Psoas muscle (tissue), 8 donors: ENCODE results near the gene RNU1-3. TPM values are rescaled to one million over a fixed set of nuclear protein-coding genes. Genes with fewer than 3 reads are reported as not detected.
"Not testable (repeated sequence)": the region's sequence is repeated elsewhere in the genome, so short reads cannot be mapped to it uniquely, and the experiment has no call there.

ENCODE experiments used
- ATAC-seq, 4 donors: fragments of 200-7000 bp; cut with Tn5 transposase; one replicate each; pipeline ENCODE4 v1.9.1; 2020; ENCODE audit warnings: moderate library complexity in 3 of 4, mild to moderate bottlenecking in 2 of 4
- DNase-seq, 2 donors: peaks; one replicate each; pipeline ENCODE4 v3.0.0-alpha.2; 2020
- H3K27ac ChIP-seq: fragments of 200-600 bp; one replicate; pipeline ENCODE4 v1.8.0; 2022
- H3K27me3 ChIP-seq, 3 donors: fragments of 200-600 bp in 1 of 3; one replicate each; pipeline versions ENCODE4 v1.6.1 to v1.8.0; 2013 to 2022; ENCODE audit warnings: low read length in 2 of 3, mild to moderate bottlenecking in 2 of 3, moderate library complexity in 1 of 3; ENCODE audit not compliant: insufficient read depth in 3 of 3
- H3K36me3 ChIP-seq, 2 donors: fragments of 200-600 bp in 1 of 2; one replicate each; pipeline versions ENCODE4 v1.6.1 to v1.8.0; 2013 to 2022; ENCODE audit warnings: low read depth in 1 of 2, mild to moderate bottlenecking in 1 of 2, moderate library complexity in 1 of 2; ENCODE audit not compliant: insufficient read depth in 1 of 2
- H3K4me1 ChIP-seq: fragments of 200-600 bp; one replicate; pipeline ENCODE4 v1.8.0; 2022
- H3K4me3 ChIP-seq: fragments of 200-600 bp; one replicate; pipeline ENCODE4 v1.8.0; 2022; ENCODE audit warnings: mild to moderate bottlenecking
- H3K9me3 ChIP-seq: fragments of 200-600 bp; one replicate; pipeline ENCODE4 v1.8.0; 2022
- WGBS, 3 donors: extraction: QIAGEN DNeasy Blood & Tissue Kit; methylation state at CpG; one replicate each; pipeline versions ENCODE4 v1.1.6 to v1.1.7; 2013; 5-methylcytosine and 5-hydroxymethylcytosine counted together
- intact Hi-C, 2 donors: fragments of 100-400 bp; cut with DNase I; formaldehyde crosslinking; loops; one replicate each; pipeline versions ENCODE4 v1.11.0 to v1.14.2; 2022
- polyA plus RNA-seq, 3 donors: library from polyadenylated mRNA; stranded (reverse); fragments of 200-250 nt; gene quantifications; one replicate each; pipeline ENCODE4 v1.2.3, GENCODE V29; 2013
- total RNA-seq, 4 donors: library from RNA; stranded (reverse); fragmentation: NEBNext Ultra II Directional in 2 of 4; extraction: Animal tissue kit (Norgen Biotek cat#: 25700) in 2 of 4; gene quantifications; one replicate each; pipeline versions ENCODE4 v1.2.1 to v1.2.4, GENCODE V29; 2021 to 2023
- TF ChIP-seq, protein P1 (sequence below): fragments of 200-600 bp; IDR thresholded peaks from one replicate; pipeline ENCODE4 v1.8.0; 2022; ENCODE audit warnings: antibody characterized with exemption
- donor health status: healthy with polysubstance abuse.
- donor health status: DM: no; HTN: no; CAD: no; lungs with moderate emphysema.
- donor health status: Bipolar disorder and iron deficiency.
- donor health status: healthy.
- donor health status: DM: yes; HTN: yes; CAD: no.
- donor health status: DM: no; HTN: no; CAD: no.
- donor health status: DM: no; HTN: no; CAD: no.
- donor health status: DM: yes; HTN: yes; CAD: no.

Gene RNU1-3
- total and polyA plus RNA-seq, 7 donors, result 1,264 to 5,208 (median 3,151) TPM; not detected in 3

DNA sequence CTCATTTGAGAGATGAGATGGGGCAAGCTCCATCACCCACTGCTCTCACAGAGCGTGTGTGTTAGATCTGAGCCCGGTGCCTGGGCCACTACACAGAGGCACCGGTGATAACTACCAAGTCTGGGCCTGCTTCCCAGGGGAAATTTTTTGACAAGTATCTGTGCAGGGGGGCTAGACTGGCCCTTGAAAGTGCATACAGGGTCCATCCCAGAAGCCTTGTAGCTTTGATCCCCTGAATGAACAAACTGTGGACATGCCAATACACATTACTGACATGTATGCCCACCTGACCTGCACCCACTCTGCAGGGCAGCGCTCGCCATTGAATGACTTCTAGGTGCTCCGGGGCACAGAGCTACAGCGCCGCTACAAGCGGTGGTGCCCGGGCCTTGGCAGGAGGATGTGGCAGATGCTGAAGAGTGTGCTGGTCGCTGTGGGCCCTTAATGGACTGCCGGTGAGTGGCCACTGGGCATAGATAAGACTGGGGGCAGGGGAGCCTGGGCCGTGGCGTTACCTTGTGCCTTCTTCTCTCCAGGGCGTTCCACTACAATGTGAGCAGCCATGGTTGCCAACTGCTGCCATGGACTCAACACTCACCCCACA lies 20.6 kb downstream of the RNU1-3 start:
- ATAC-seq, intact Hi-C loops, H3K4me3 ChIP-seq, H3K27ac ChIP-seq, H3K9me3 ChIP-seq: not testable (repeated sequence)
- H3K4me1 ChIP-seq, result peaks cover 34% of the 10 kb centered on the region
- peaks cover 0 to 16% of the 10 kb centered on the region in 2 donors for H3K36me3 ChIP-seq
- peaks cover 0 to 12% (median 2%) of the 10 kb centered on the region in 3 donors for H3K27me3 ChIP-seq
- DNase-seq, result peak; percentile 18 to 52
- WGBS, 3 donors, result 89 to 92% (median 89%) methylated on average over 14 to 15 of the region's 15 CpGs

GRCh38 chr1:16645271-16646060 lies 21.3 kb downstream of the RNU1-3 start:
- intact Hi-C loops, result not testable (repeated sequence)
- H3K27ac ChIP-seq, result peak overlapping the region; percentile 92

DNA sequence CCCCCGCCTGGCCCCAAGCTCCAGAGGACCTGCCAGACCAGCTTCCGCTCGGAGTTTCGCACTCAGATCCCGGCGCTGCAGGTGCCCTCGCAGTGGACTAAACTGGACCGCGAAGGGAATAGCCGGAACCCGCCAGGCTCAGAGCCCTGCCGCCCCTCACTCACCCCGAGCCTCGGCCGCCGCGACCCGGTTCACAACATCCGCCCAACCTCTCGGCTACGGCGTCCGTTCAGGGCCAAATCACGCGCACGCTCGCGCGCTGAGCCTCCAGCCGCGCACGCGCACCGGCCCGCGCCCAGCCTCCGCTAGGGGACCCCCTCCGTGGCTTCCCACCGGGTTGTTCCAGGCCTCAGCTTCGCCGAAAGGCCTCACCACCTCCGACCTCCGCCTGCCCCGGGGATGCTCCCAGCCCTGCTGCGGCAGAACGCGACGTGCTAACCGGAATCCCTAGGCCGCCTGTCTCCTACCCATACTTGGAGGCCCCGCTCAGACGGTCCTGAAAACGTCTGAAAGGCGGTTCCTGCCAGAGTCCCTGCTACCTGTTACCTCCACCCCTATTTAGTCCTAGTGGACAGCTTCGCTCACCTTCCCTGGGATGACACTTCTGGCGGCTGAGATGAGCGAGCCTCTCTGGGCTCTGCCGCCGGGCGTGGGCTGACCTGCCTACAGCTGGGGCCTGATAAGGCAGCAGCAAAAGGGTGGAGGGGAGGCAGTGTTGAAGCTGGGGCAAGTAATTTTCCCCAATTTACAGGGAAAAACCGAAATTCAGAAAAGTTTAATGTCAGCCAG lies 22.1 kb downstream of the RNU1-3 start:
- Histone ChIP-seq H3K27me3 (peaks cover 0 to 12% (median 2%) of the 10 kb centered on the region in 3 donors), H3K4me1 (peaks cover 49% of the 10 kb centered on the region), H3K4me3 (peak overlapping the region; percentile 81), H3K27ac (peak overlapping the region; percentile 92), H3K36me3 (peaks cover 0 to 16% of the 10 kb centered on the region in 2 donors)
- H3K9me3 ChIP-seq, intact Hi-C loops: not testable (repeated sequence)
- peak; percentile 92 to 96 (median 94) for ATAC-seq
- 7 to 10% (median 9%) methylated on average over 61 of the region's 61 CpGs for WGBS, 3 donors
- peak; percentile 99 for DNase-seq
- TF ChIP-seq, protein P1, sequence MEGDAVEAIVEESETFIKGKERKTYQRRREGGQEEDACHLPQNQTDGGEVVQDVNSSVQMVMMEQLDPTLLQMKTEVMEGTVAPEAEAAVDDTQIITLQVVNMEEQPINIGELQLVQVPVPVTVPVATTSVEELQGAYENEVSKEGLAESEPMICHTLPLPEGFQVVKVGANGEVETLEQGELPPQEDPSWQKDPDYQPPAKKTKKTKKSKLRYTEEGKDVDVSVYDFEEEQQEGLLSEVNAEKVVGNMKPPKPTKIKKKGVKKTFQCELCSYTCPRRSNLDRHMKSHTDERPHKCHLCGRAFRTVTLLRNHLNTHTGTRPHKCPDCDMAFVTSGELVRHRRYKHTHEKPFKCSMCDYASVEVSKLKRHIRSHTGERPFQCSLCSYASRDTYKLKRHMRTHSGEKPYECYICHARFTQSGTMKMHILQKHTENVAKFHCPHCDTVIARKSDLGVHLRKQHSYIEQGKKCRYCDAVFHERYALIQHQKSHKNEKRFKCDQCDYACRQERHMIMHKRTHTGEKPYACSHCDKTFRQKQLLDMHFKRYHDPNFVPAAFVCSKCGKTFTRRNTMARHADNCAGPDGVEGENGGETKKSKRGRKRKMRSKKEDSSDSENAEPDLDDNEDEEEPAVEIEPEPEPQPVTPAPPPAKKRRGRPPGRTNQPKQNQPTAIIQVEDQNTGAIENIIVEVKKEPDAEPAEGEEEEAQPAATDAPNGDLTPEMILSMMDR, result peak; percentile 57

More at GRCh38 chr1:16645271-16646060, 21.3 kb downstream of the RNU1-3 start:
- not testable (repeated sequence) for H3K9me3 ChIP-seq
- H3K27me3 ChIP-seq, result peaks cover 0 to 12% (median 2%) of the 10 kb centered on the region in 3 donors
- H3K4me3 ChIP-seq, result peak overlapping the region; percentile 81
- peak; percentile 34 to 60 for DNase-seq
- peaks cover 0 to 16% of the 10 kb centered on the region in 2 donors for H3K36me3 ChIP-seq
- H3K4me1 ChIP-seq, result peaks cover 41% of the 10 kb centered on the region
- peak in 3 of 4 donors; percentile 2 to 4 (median 3) for ATAC-seq
- 88 to 97% (median 90%) methylated on average over 6 to 7 of the region's 7 CpGs for WGBS, 3 donors

GRCh38 chr1:16644193-16644481 lies 22.6 kb downstream of the RNU1-3 start:
- H3K27me3 ChIP-seq, result peaks cover 0 to 12% (median 2%) of the 10 kb centered on the region in 3 donors
- WGBS, 3 donors, result 0 to 1% (median 0%) methylated on average over 16 of the region's 16 CpGs
- ATAC-seq (peak in 1 of 4 donors; percentile 29), DNase-seq (no peak)
- intact Hi-C loops, result no loop called here
- H3K4me3 ChIP-seq, result peak overlapping the region; percentile 81
- TF ChIP-seq, protein P1, result no peak
- H3K27ac ChIP-seq, result peak overlapping the region; percentile 92
- peaks cover 53% of the 10 kb centered on the region for H3K4me1 ChIP-seq
- H3K36me3 ChIP-seq, result peaks cover 0 to 16% of the 10 kb centered on the region in 2 donors
- H3K9me3 ChIP-seq, result no peaks in the 10 kb centered on the region

DNA sequence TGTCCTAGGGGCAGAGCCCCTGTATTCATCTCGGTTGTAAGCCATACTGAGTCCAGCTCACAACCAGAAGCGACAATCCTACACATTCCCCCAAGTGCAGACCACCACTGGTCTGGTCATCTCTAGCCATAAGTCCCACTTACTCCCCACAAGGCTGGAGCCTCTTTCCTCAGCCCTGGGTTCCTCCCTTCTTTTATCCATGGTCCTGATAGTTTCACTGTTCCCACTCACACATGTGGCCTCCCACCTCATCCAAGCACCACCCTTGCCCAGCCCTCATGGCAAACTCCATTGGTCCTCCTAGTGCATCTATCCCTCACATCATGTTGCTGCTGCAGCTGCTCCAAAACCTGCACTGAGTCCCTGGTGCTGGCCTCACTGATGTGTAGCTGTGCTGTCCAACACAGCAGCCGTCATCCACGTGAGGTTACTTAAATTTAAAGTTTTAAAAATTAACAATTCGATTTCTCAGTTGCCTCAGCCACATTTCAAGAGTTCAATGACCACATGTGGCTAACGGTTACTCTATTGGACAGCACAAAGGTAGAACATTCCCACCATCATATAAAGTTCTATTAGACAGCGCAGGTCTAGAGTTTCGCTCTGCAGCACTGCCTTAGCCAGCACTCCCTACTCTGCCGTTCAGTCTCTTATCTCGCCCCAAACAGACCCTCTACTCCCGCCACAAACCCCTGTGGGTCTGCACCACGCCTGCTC lies 23.1 kb downstream of the RNU1-3 start:
- WGBS, 3 donors, result 21 to 25% (median 21%) methylated on average over 12 of the region's 12 CpGs
- ATAC-seq, H3K9me3 ChIP-seq, intact Hi-C loops: not testable (repeated sequence)
- Histone ChIP-seq H3K27me3 (peaks cover 0 to 12% (median 2%) of the 10 kb centered on the region in 3 donors), H3K36me3 (peaks cover 0 to 16% of the 10 kb centered on the region in 2 donors), H3K4me3 (peak overlapping the region; percentile 81), H3K27ac (peak overlapping the region; percentile 92), H3K4me1 (peaks cover 57% of the 10 kb centered on the region)
- DNase-seq, result peak; percentile 10 to 54

- H3K27me3 ChIP-seq, ATAC-seq, H3K9me3 ChIP-seq, intact Hi-C loops: not testable (repeated sequence)
- H3K27ac ChIP-seq, result peak overlapping the region; percentile 92
- peak; percentile 18 to 56 for DNase-seq
- 80 to 86% (median 85%) methylated on average over 4 of the region's 4 CpGs for WGBS, 3 donors
- peaks cover 62% of the 10 kb centered on the region for H3K4me1 ChIP-seq
- H3K4me3 ChIP-seq, result peak overlapping the region; percentile 81
- H3K36me3 ChIP-seq, result peaks cover 0 to 16% of the 10 kb centered on the region in 2 donors
Measured at GRCh38 chr1:16643001-16643411, 23.7 kb downstream of the RNU1-3 start.

GRCh38 chr1:16642025-16642966 lies 24.5 kb downstream of the RNU1-3 start:
- ATAC-seq, intact Hi-C loops, H3K27me3 ChIP-seq, H3K9me3 ChIP-seq: not testable (repeated sequence)
- H3K4me1 ChIP-seq, result peaks cover 65% of the 10 kb centered on the region
- DNase-seq, result peak; percentile 13 to 46
- H3K4me3 ChIP-seq, result peak overlapping the region; percentile 81
- WGBS, 3 donors, result 75 to 84% (median 76%) methylated on average over 6 to 9 of the region's 9 CpGs
- peaks cover 0 to 16% of the 10 kb centered on the region in 2 donors for H3K36me3 ChIP-seq
- H3K27ac ChIP-seq, result peak overlapping the region; percentile 92
